ENCODE measurements around the gene ITGBL1. TPM values are rescaled to one million over a fixed set of nuclear protein-coding genes. Genes with fewer than 3 reads are reported as not detected.

ITGBL1 gene
- total RNA-seq, 1 donor from 2014 or later: 5.0 TPM

- DNase-seq: no peak
Measured at GRCh38 chr13:101567841-101568240, 115.4 kb downstream of the ITGBL1 start.

- DNase-seq: no peak
Measured at GRCh38 chr13:101569807-101570206, 117.3 kb downstream of the ITGBL1 start.

GRCh38 chr13:101570410-101570809 lies 117.9 kb downstream of the ITGBL1 start:
- no peak for DNase-seq

- no peak for DNase-seq
Measured at GRCh38 chr13:101572456-101572855, 120.0 kb downstream of the ITGBL1 start.

- no peak for DNase-seq
Measured at GRCh38 chr13:101575581-101575980, 123.1 kb downstream of the ITGBL1 start.

- no peak for DNase-seq
Measured at GRCh38 chr13:101576455-101576854, 124.0 kb downstream of the ITGBL1 start.

GRCh38 chr13:101576977-101577376 lies 124.5 kb downstream of the ITGBL1 start:
- DNase-seq: no peak

GRCh38 chr13:101579281-101579802 lies 126.9 kb downstream of the ITGBL1 start:
- DNase-seq: no peak

GRCh38 chr13:101584331-101584730 lies 131.9 kb downstream of the ITGBL1 start:
- DNase-seq: no peak

GRCh38 chr13:101590479-101590878 lies 138.0 kb downstream of the ITGBL1 start:
- no peak for DNase-seq

GRCh38 chr13:101594936-101595335 lies 142.5 kb downstream of the ITGBL1 start:
- no peak for DNase-seq

- DNase-seq: no peak
Measured at GRCh38 chr13:101596803-101597202, 144.3 kb downstream of the ITGBL1 start.

GRCh38 chr13:101611491-101612475 lies 159.3 kb downstream of the ITGBL1 start:
- DNase-seq: no peak

GRCh38 chr13:101612735-101613134 lies 160.3 kb downstream of the ITGBL1 start:
- DNase-seq: no peak

- no peak for DNase-seq
Measured at GRCh38 chr13:101614491-101614890, 162.0 kb downstream of the ITGBL1 start.

- DNase-seq: no peak
Measured at GRCh38 chr13:101618440-101619187, 166.1 kb downstream of the ITGBL1 start.

- DNase-seq: no peak
Measured at GRCh38 chr13:101621099-101621498, 168.6 kb downstream of the ITGBL1 start.

GRCh38 chr13:101623470-101624209 lies 171.2 kb downstream of the ITGBL1 start:
- DNase-seq: no peak

- no peak for DNase-seq
Measured at GRCh38 chr13:101624210-101624922, 171.9 kb downstream of the ITGBL1 start.

GRCh38 chr13:101624981-101625380 lies 172.5 kb downstream of the ITGBL1 start:
- no peak for DNase-seq

- DNase-seq: no peak
Measured at GRCh38 chr13:101626925-101627555, 174.6 kb downstream of the ITGBL1 start.
